DND-41 (cell line): ENCODE measurements around the gene LIN9.

Source experiments
- ATAC-seq: fragments of 200-7000 bp; cut with Tn5 transposase; 3 replicates; pipeline ENCODE4 v1.9.1; 2021; ENCODE audit warnings: low read depth; ENCODE audit not compliant: insufficient read depth
- DNase-seq: peaks from one replicate; pipeline ENCODE4 v3.0.0-alpha.2; 2020
- H2AFZ ChIP-seq: 2 replicates; pipeline ENCODE4 v1.6.0; 2012; ENCODE audit warnings: low read depth, low read length
- H3K27ac ChIP-seq: 2 replicates; pipeline ENCODE4 v1.5.1; 2012; ENCODE audit warnings: low read length, inconsistent platforms
- H3K27me3 ChIP-seq: fragments of 200-600 bp; sonication (generic); 2 replicates; pipeline ENCODE4 v1.6.0; 2012; ENCODE audit warnings: low read length, mild to moderate bottlenecking, inconsistent platforms; ENCODE audit not compliant: insufficient read depth, poor library complexity
- H3K36me3 ChIP-seq: 2 replicates; pipeline ENCODE4 v1.5.1; 2012; ENCODE audit warnings: low read length, inconsistent platforms; ENCODE audit not compliant: insufficient read depth
- H3K4me1 ChIP-seq: 2 replicates; pipeline ENCODE4 v1.5.1; 2012; ENCODE audit warnings: mild to moderate bottlenecking, low read length; ENCODE audit not compliant: insufficient read depth
- H3K4me2 ChIP-seq: 2 replicates; pipeline ENCODE4 v1.6.0; 2012; ENCODE audit warnings: mild to moderate bottlenecking, moderate library complexity, low read length, inconsistent platforms; ENCODE audit not compliant: insufficient read depth
- H3K4me3 ChIP-seq, 2 experiments: fragments of 200-600 bp in 1 of 2; shearing (Covaris generic) in 1 of 2; 2 replicates each; pipeline ENCODE4 v1.5.1; 2012 to 2016; ENCODE audit warnings: inconsistent platforms in 2 of 2, low read length in 2 of 2, mild to moderate bottlenecking in 2 of 2, low read depth in 1 of 2, moderate library complexity in 1 of 2
- H3K79me2 ChIP-seq: 2 replicates; pipeline ENCODE4 v1.6.0; 2012; ENCODE audit warnings: low read length, inconsistent platforms; ENCODE audit not compliant: insufficient read depth
- H3K9ac ChIP-seq: 2 replicates; pipeline ENCODE4 v1.6.0; 2012; ENCODE audit warnings: low read depth, mild to moderate bottlenecking, inconsistent platforms, low read length, moderate library complexity
- H3K9me3 ChIP-seq: 2 replicates; pipeline ENCODE4 v1.5.1; 2012; ENCODE audit warnings: low read length, moderate library complexity, mild to moderate bottlenecking, inconsistent platforms; ENCODE audit not compliant: insufficient read depth, severe bottlenecking
- H4K20me1 ChIP-seq: 2 replicates; pipeline ENCODE4 v1.6.0; 2012; ENCODE audit warnings: low read length; ENCODE audit not compliant: insufficient read depth
- CTCF ChIP-seq: IDR thresholded peaks from 2 replicates; pipeline ENCODE4 v1.5.1; 2012; ENCODE audit warnings: borderline replicate concordance, low read length, moderate library complexity, mild to moderate bottlenecking; ENCODE audit not compliant: poor library complexity, severe bottlenecking; ENCODE audit errors: extremely low read depth
- EZH2 ChIP-seq: IDR thresholded peaks from 3 replicates; pipeline ENCODE4 v1.6.1; 2012; ENCODE audit warnings: borderline replicate concordance, low read depth, mild to moderate bottlenecking, moderate library complexity, low read length, inconsistent platforms; ENCODE audit not compliant: severe bottlenecking

The LIN9 gene

DNA sequence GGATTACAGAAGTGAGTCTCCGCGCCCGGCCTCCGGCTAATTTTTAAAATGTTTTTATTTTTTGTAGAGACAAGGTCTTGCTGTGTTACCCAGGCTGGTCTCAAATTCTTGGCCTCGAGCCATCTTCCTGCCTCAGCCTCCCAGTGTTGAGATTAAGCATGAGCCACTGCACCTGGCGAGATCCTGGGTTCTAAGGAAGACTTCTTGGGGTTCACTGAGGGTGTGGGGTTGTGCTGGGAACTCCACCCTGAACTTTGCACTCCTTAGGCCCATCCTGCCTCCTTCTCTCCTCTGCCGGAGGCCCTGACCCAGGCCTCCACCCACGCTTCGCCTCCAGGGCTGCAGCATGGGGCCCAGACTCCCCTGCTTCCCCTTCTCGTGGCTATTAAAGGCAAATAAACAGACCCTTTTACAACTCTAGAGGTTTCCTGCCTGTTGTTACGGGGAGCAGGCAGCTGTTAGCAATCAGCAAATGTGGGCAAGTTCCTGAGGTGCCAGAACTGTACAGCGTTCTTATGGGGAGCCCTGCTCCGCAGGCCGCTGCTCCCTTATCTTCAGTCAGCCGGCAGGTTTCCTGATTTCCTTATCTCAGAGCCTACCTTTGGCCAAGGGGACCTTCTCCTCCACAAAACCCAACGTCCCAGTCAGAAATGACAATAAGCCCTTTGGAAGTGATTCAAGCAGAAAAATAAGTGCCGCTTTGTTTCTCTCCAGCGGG is 41.0 kb upstream of the LIN9 start:
- DNase-seq (no peak), ATAC-seq (no peak)
- Histone ChIP-seq H3K27ac (no peak overlapping the region), H3K4me2 (no peak overlapping the region), H3K9ac (no peak overlapping the region), H2AFZ (no peak overlapping the region), H3K27me3 (no peaks in the 10 kb centered on the region), H3K36me3 (no peaks in the 10 kb centered on the region), H4K20me1 (no peaks in the 10 kb centered on the region), H3K4me1 (no peaks in the 10 kb centered on the region), H3K79me2 (no peaks in the 10 kb centered on the region), H3K4me3 (no peak overlapping the region), H3K9me3 (no peaks in the 10 kb centered on the region)
- TF ChIP-seq CTCF (no peak), EZH2 (no peak)

DNA sequence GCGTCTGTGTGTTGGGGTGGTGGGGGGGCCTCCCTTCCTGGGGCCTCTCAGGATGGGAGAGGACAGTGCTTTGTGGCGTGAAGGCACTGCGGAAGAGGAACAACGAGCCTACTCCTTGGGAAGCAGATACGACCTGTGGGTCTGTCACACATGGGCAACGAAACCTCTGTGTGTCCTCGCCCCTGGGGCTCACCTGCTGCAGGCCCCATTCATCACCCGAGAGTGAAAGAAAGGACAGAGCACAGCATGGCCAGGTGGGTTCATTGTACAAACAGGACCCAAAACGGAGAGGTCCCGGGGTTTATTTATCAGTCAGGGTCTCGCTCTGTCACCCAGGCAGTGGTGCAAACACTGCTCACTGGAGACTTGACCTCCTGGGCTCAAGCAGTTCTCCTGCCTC is 40.1 kb upstream of the LIN9 start:
- Histone ChIP-seq H4K20me1 (no peaks in the 10 kb centered on the region), H3K27me3 (no peaks in the 10 kb centered on the region), H2AFZ (no peak overlapping the region), H3K79me2 (no peaks in the 10 kb centered on the region), H3K4me3 (no peak overlapping the region), H3K9me3 (no peaks in the 10 kb centered on the region), H3K4me1 (no peaks in the 10 kb centered on the region), H3K36me3 (no peaks in the 10 kb centered on the region), H3K9ac (no peak overlapping the region), H3K27ac (no peak overlapping the region), H3K4me2 (no peak overlapping the region)
- no peak for DNase-seq
- TF ChIP-seq CTCF (no peak), EZH2 (no peak)
- ATAC-seq: no peak

GRCh38 chr1:226344441-226345259 is 35.7 kb upstream of the LIN9 start:
- Histone ChIP-seq H3K4me3 (no peak overlapping the region), H3K4me1 (no peaks in the 10 kb centered on the region), H3K79me2 (no peaks in the 10 kb centered on the region), H2AFZ (no peak overlapping the region), H3K27ac (no peak overlapping the region), H3K36me3 (no peaks in the 10 kb centered on the region), H3K4me2 (no peak overlapping the region), H3K9me3 (no peaks in the 10 kb centered on the region), H3K9ac (no peak overlapping the region), H4K20me1 (no peaks in the 10 kb centered on the region), H3K27me3 (no peaks in the 10 kb centered on the region)
- TF ChIP-seq CTCF (no peak), EZH2 (no peak)
- no peak for DNase-seq
- no peak for ATAC-seq
